ENCODE results near the gene TECR. TPM values are rescaled to one million over a fixed set of nuclear protein-coding genes. Genes with fewer than 3 reads are reported as not detected.
"Not testable (repeated sequence)": the region's sequence is repeated elsewhere in the genome, so short reads cannot be mapped to it uniquely, and the experiment has no call there.

TECR gene
- total RNA-seq, 1 donor from 2014 or later, result 83.0 TPM

DNA sequence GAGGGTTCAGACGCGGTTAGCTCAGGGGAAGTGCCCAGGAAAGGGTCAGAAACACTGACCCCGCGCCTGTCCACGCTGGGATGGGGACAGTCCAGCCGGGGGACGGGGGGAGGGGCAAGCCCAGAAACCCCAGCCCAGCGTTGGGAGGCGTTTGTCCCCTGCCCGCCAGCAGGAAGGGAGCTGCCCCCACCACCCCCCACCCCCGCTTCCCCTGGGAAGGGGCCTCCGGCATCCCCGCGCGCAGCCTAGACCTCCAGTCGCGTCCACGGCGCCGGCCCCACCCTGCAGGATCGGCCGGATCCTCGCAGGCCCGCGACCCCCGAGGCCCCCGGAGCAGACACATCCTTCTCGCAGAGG is 33.7 kb upstream of the TECR start:
- Histone ChIP-seq H3K27ac (ENCODE audit: low read depth, low read length) (peak overlapping the region; percentile 12), H3K4me3 (ENCODE audit: low read length in 3 of 3) (peak overlapping the region; percentile 69 to 76 (median 75)), H3K36me3 (ENCODE audit: control insufficient read depth in 3 of 3, insufficient read depth in 3 of 3, low read length in 3 of 3) (peaks cover 0 to 7% (median 3%) of the 10 kb centered on the region in 3 donors), H3K9me3 (ENCODE audit: control insufficient read depth in 3 of 3, low read length in 3 of 3) (no peaks in the 10 kb centered on the region), H3K27me3 (ENCODE audit: control insufficient read depth in 3 of 3, insufficient read depth in 3 of 3, low read length in 3 of 3) (no peaks in the 10 kb centered on the region), H3K4me1 (ENCODE audit: control insufficient read depth in 3 of 3, insufficient read depth in 3 of 3, low read length in 3 of 3) (peaks cover 21 to 28% (median 27%) of the 10 kb centered on the region in 3 donors), H3K9ac (ENCODE audit: low read depth in 1 of 3, low read length in 3 of 3) (peak overlapping the region; percentile 52 to 74 (median 53))

GRCh38 chr19:14496029-14496833 is 33.2 kb upstream of the TECR start, which contains the start of gene GIPC1:
Gene GIPC1, minus strand, starts transcription at chr19:14496127. Its CDS starts 13,151 bp downstream, at chr19:14482976.
- Histone ChIP-seq H3K27me3 (ENCODE audit: control insufficient read depth in 3 of 3, insufficient read depth in 3 of 3, low read length in 3 of 3) (no peaks in the 10 kb centered on the region), H3K27ac (ENCODE audit: low read depth, low read length) (peak within 1 kb of the TSS; percentile 69), H3K36me3 (ENCODE audit: control insufficient read depth in 3 of 3, insufficient read depth in 3 of 3, low read length in 3 of 3) (peaks cover 0 to 7% (median 3%) of the 10 kb centered on the region in 3 donors), H3K9me3 (ENCODE audit: control insufficient read depth in 3 of 3, low read length in 3 of 3) (no peaks in the 10 kb centered on the region), H3K4me1 (ENCODE audit: control insufficient read depth in 3 of 3, insufficient read depth in 3 of 3, low read length in 3 of 3) (peaks cover 21 to 28% (median 27%) of the 10 kb centered on the region in 3 donors), H3K9ac (ENCODE audit: low read depth in 1 of 3, low read length in 3 of 3) (peak within 1 kb of the TSS; percentile 52 to 74 (median 53)), H3K4me3 (ENCODE audit: low read length in 3 of 3) (peak within 1 kb of the TSS; percentile 70 to 76 (median 75))

DNA sequence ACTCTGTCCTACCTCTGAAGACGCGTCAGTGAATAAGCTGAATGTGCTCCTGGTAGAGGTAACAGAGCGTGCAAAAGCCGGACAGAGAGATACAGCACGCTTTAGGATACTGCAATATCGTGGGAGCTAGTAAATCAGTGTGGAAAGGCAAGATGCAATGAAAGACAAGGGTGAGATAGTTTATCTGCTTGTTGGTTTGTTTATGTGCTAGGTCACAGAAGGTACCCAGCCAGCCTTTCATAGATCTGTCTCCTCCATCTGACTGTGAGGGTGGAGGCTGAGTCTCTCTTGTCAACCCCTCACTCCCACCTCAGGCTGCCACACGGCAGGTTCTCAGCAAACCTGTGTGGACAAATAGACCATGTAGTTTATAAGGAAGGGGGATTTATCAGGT is 32.6 kb upstream of the TECR start:
- Histone ChIP-seq H3K36me3 (ENCODE audit: control insufficient read depth in 3 of 3, insufficient read depth in 3 of 3, low read length in 3 of 3) (peaks cover 0 to 3% (median 0%) of the 10 kb centered on the region in 3 donors), H3K4me3 (ENCODE audit: low read length in 3 of 3) (peak overlapping the region; percentile 67 to 71 (median 70)), H3K27ac (ENCODE audit: low read depth, low read length) (peak overlapping the region; percentile 69), H3K9ac (ENCODE audit: low read depth in 1 of 3, low read length in 3 of 3) (peak overlapping the region in 1 of 3 donors; percentile 71), H3K4me1 (ENCODE audit: control insufficient read depth in 3 of 3, insufficient read depth in 3 of 3, low read length in 3 of 3) (peaks cover 21 to 28% (median 27%) of the 10 kb centered on the region in 3 donors), H3K27me3 (ENCODE audit: control insufficient read depth in 3 of 3, insufficient read depth in 3 of 3, low read length in 3 of 3) (no peaks in the 10 kb centered on the region), H3K9me3 (ENCODE audit: control insufficient read depth in 3 of 3, low read length in 3 of 3) (no peaks in the 10 kb centered on the region)

DNA sequence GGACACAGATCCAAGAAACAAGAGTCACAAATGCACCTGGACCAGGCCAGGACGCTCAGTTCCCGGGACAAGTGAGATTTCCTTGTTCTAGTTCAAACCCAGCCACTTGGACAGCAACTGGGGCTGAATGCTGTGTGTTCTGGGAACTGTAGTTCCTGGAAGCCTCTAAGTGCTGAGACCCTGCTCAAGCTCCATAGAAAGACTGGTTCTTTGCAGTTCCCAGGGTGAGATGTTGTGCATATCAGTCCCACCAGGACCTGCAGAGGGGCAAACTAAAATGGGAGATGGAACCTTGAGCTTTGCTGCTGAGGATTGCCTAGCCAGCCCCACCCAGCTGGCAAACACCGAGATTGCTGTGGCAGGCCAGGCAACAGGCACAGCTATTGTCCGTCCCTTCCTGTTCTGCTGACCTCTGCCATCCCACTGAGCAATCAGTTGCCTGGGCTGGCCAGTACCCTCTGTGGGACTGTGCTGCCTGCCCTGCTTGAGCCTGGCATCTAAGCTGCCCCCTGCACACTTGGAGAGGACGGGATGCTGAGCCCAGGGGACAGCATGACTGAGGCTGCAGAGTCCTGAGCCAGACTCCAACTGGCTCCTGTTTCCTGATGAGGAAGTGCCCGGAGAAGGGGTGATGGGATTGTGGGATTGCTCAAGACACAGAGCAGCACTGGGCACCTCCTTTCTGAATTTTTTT is 32.0 kb upstream of the TECR start:
- Histone ChIP-seq H3K27me3 (ENCODE audit: control insufficient read depth in 3 of 3, insufficient read depth in 3 of 3, low read length in 3 of 3) (no peaks in the 10 kb centered on the region), H3K9ac (ENCODE audit: low read depth in 1 of 3, low read length in 3 of 3) (peak overlapping the region in 1 of 3 donors; percentile 50), H3K4me3 (ENCODE audit: low read length in 3 of 3) (no peak overlapping the region), H3K36me3 (ENCODE audit: control insufficient read depth in 3 of 3, insufficient read depth in 3 of 3, low read length in 3 of 3) (peaks cover 0 to 3% (median 0%) of the 10 kb centered on the region in 3 donors), H3K27ac (ENCODE audit: low read depth, low read length) (no peak overlapping the region), H3K4me1 (ENCODE audit: control insufficient read depth in 3 of 3, insufficient read depth in 3 of 3, low read length in 3 of 3) (peaks cover 21 to 28% (median 27%) of the 10 kb centered on the region in 3 donors), H3K9me3 (ENCODE audit: control insufficient read depth in 3 of 3, low read length in 3 of 3) (no peaks in the 10 kb centered on the region)

DNA sequence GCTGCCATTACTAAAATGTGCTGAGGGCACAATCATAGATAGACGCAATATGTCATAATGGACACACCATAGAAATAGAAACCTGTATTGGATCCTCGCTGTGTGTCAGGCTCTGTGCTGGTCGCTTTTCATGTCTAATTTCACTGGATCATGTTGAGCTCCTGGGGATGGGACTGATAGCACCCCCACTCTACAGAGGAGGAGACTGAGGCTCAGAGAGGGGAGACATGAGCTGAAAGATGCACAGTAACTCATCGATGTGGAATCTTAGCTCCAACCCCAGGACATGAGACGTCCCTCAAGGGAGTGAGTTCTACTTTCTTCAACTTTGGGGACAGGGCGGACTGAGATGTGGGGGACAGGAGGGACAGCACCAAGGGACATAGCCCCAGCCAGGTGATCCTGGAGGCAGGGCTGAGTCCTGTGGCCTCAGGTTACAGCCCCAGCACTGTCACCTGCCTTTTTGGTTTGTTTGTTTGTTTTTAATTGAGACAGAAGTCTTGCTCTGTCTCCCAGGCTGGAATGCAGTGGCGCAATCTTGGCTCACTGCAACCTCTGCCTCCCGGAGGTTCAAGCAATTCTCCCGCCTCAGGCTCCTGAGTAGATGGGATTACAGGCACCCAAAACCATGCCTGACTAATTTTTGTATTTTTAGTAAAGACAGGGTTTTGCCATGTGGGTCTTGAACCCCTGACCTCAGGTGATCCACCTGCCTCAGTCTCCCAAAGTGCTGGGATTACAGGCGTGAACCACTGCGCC is 26.9 kb upstream of the TECR start:
- no peaks in the 10 kb centered on the region for H3K9me3 ChIP-seq (ENCODE audit: control insufficient read depth in 3 of 3, low read length in 3 of 3)
- H3K27ac ChIP-seq (ENCODE audit: low read depth, low read length), result no peak overlapping the region
- no peaks in the 10 kb centered on the region for H3K27me3 ChIP-seq (ENCODE audit: control insufficient read depth in 3 of 3, insufficient read depth in 3 of 3, low read length in 3 of 3)
- no peaks in the 10 kb centered on the region for H3K36me3 ChIP-seq (ENCODE audit: control insufficient read depth in 3 of 3, insufficient read depth in 3 of 3, low read length in 3 of 3)
- H3K4me3 ChIP-seq (ENCODE audit: low read length in 3 of 3), result no peak overlapping the region
- no peak overlapping the region for H3K9ac ChIP-seq (ENCODE audit: low read depth in 1 of 3, low read length in 3 of 3)
- H3K4me1 ChIP-seq (ENCODE audit: control insufficient read depth in 3 of 3, insufficient read depth in 3 of 3, low read length in 3 of 3), result peaks cover 1 to 4% (median 2%) of the 10 kb centered on the region in 3 donors

GRCh38 chr19:14503285-14503684 is 26.1 kb upstream of the TECR start:
- Histone ChIP-seq H3K27ac (ENCODE audit: low read depth, low read length) (no peak overlapping the region), H3K9me3 (ENCODE audit: control insufficient read depth in 3 of 3, low read length in 3 of 3) (no peaks in the 10 kb centered on the region), H3K36me3 (ENCODE audit: control insufficient read depth in 3 of 3, insufficient read depth in 3 of 3, low read length in 3 of 3) (no peaks in the 10 kb centered on the region), H3K9ac (ENCODE audit: low read depth in 1 of 3, low read length in 3 of 3) (no peak overlapping the region), H3K4me1 (ENCODE audit: control insufficient read depth in 3 of 3, insufficient read depth in 3 of 3, low read length in 3 of 3) (no peaks in the 10 kb centered on the region), H3K4me3 (ENCODE audit: low read length in 3 of 3) (no peak overlapping the region), H3K27me3 (ENCODE audit: control insufficient read depth in 3 of 3, insufficient read depth in 3 of 3, low read length in 3 of 3) (no peaks in the 10 kb centered on the region)

- H3K9me3 ChIP-seq (ENCODE audit: control insufficient read depth in 3 of 3, low read length in 3 of 3); H3K27me3 ChIP-seq (ENCODE audit: control insufficient read depth in 3 of 3, insufficient read depth in 3 of 3, low read length in 3 of 3); H3K27ac ChIP-seq (ENCODE audit: low read depth, low read length); H3K9ac ChIP-seq (ENCODE audit: low read depth in 1 of 3, low read length in 3 of 3); H3K36me3 ChIP-seq (ENCODE audit: control insufficient read depth in 3 of 3, insufficient read depth in 3 of 3, low read length in 3 of 3); H3K4me3 ChIP-seq (ENCODE audit: low read length in 3 of 3): not testable (repeated sequence)
- peaks cover 3 to 12% (median 5%) of the 10 kb centered on the region in 3 donors for H3K4me1 ChIP-seq (ENCODE audit: control insufficient read depth in 3 of 3, insufficient read depth in 3 of 3, low read length in 3 of 3)
Observed at GRCh38 chr19:14504575-14504974, 24.8 kb upstream of the TECR start.

DNA sequence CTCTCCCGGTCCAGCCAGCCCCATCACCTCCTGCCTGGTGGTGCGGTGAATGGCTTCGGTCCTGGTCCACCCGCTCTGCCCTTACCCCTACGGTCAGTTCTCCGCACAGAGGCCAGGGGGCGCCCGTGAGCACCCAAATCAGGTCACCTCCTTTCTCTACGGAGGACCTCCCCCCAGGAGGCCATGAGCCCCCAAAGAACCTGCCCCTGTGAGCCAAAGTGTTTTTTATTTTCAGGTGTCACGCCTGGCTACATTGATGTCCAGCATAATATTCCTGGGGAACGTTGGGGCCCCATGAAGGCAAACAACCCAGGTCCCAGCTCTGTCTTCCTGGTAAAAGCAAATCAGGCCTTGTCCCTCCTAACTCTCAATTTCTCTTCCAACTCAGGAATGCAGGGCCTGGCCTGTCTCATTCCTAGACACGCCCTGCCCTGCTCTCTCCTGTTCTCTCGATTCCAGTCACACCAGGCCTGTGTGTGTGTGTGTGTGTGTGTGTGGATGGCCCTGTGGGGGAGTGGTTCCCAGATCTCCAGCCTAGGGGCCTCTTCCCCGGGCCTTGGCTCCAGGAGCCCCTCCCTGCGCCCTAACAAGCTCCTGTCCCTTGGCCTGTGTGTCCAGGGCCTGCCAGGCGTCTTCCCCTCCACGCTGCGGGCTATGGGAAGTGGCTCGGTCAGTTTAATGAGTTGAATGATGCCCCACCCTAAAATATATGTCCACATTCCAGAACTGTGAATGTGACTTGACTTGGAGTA is 23.7 kb upstream of the TECR start:
- H3K36me3 ChIP-seq (ENCODE audit: control insufficient read depth in 3 of 3, insufficient read depth in 3 of 3, low read length in 3 of 3), result no peaks in the 10 kb centered on the region
- peaks cover 4 to 15% (median 6%) of the 10 kb centered on the region in 3 donors for H3K4me1 ChIP-seq (ENCODE audit: control insufficient read depth in 3 of 3, insufficient read depth in 3 of 3, low read length in 3 of 3)
- H3K27me3 ChIP-seq (ENCODE audit: control insufficient read depth in 3 of 3, insufficient read depth in 3 of 3, low read length in 3 of 3), result no peaks in the 10 kb centered on the region
- no peaks in the 10 kb centered on the region for H3K9me3 ChIP-seq (ENCODE audit: control insufficient read depth in 3 of 3, low read length in 3 of 3)
- no peak overlapping the region for H3K4me3 ChIP-seq (ENCODE audit: low read length in 3 of 3)
- H3K9ac ChIP-seq (ENCODE audit: low read depth in 1 of 3, low read length in 3 of 3), result no peak overlapping the region
- H3K27ac ChIP-seq (ENCODE audit: low read depth, low read length), result no peak overlapping the region

All from skeletal muscle tissue (tissue), 4 donors.